ENCODE results near the gene UGT1A9. TPM values are rescaled to one million over a fixed set of nuclear protein-coding genes. Genes with fewer than 3 reads are reported as not detected.
"Not testable (repeated sequence)": the region's sequence is repeated elsewhere in the genome, so short reads cannot be mapped to it uniquely, and the experiment has no call there.

Gene UGT1A9
- total and polyA plus RNA-seq, 3 experiments from 2014 or later: not detected

- H3K36me3 ChIP-seq (ENCODE audit: insufficient read depth, low read length); POLR2A ChIA-PET; H3K27ac ChIP-seq (ENCODE audit: low read depth, low read length); H3K4me3 ChIP-seq (ENCODE audit: low read length); DNase-seq; H3K27me3 ChIP-seq (ENCODE audit: insufficient read depth, low read length, poor library complexity, severe bottlenecking); H3K4me1 ChIP-seq (ENCODE audit: insufficient read depth, low read length); H3K4me3 Mint-ChIP-seq; H3K9me3 ChIP-seq (ENCODE audit: low read length); CTCF ChIA-PET; H3K4me1 Mint-ChIP-seq; H3K27ac Mint-ChIP-seq: not testable (repeated sequence)
- Mint-ChIP-seq H3K9me3 (peaks cover 7 to 19% (median 12%) of the 10 kb centered on the region in 5 donors), H3K36me3 (peaks cover 0 to 11% (median 0%) of the 10 kb centered on the region in 3 donors), H3K27me3 (peaks cover 12 to 64% of the 10 kb centered on the region in 2 donors)
Measured at GRCh38 chr2:233750689-233751088, 79.0 kb downstream of the UGT1A9 start.

- H3K9me3 ChIP-seq (ENCODE audit: low read length); H3K4me1 Mint-ChIP-seq; H3K4me1 ChIP-seq (ENCODE audit: insufficient read depth, low read length); H3K27me3 ChIP-seq (ENCODE audit: insufficient read depth, low read length, poor library complexity, severe bottlenecking); POLR2A ChIA-PET; DNase-seq; H3K27ac ChIP-seq (ENCODE audit: low read depth, low read length); H3K36me3 ChIP-seq (ENCODE audit: insufficient read depth, low read length); CTCF ChIA-PET; H3K27ac Mint-ChIP-seq; H3K4me3 ChIP-seq (ENCODE audit: low read length): not testable (repeated sequence)
- H3K36me3 Mint-ChIP-seq: peaks cover 0 to 11% (median 0%) of the 10 kb centered on the region in 3 donors
- H3K4me3 Mint-ChIP-seq: peak overlapping the region in 1 of 7 donors; percentile 68
- peaks cover 12 to 59% of the 10 kb centered on the region in 2 donors for H3K27me3 Mint-ChIP-seq
- H3K9me3 Mint-ChIP-seq: peaks cover 7 to 19% (median 12%) of the 10 kb centered on the region in 5 donors
Measured at GRCh38 chr2:233751212-233752009, 79.7 kb downstream of the UGT1A9 start.

DNA sequence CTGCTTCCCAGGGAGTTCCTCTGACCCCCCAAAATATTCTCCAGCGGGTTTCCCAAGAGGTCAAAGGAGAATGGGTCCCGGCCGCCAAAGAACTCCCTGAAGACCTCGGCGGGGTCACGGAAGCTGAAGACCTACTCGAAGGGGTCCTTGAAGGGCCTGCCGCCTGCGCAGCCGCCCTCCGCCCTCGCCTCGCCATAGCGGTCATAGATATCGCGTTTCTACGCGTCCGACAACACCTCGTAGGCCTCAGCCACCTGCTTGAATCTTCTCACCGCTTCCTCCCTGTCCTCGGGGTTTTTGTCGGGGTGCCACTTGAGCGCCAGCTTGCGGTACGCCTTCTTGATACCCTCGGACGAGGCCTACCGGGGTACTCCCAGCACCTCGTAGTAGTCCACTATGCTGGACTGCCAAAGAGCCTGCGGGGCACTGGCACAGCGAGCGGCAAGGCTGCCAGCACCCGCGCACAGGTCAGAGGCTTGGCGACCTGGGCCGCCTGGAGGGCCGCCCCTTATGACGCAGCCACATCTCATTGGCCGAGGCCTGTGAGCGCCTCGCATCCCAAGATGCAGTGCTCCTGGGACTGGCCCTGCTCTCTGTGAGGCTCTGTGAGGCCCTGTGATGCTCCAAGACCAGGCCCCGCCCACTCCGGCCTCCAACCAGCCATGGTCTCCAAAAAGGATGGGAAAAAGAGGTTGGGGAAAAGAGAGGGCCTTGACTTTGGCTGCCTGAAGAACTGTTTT is 83.3 kb downstream of the UGT1A9 start:
- no peaks in the 10 kb centered on the region for H3K4me1 ChIP-seq (ENCODE audit: insufficient read depth, low read length)
- Mint-ChIP-seq H3K27me3 (peaks cover 6 to 39% of the 10 kb centered on the region in 2 donors), H3K36me3 (peaks cover 0 to 11% (median 0%) of the 10 kb centered on the region in 3 donors), H3K4me3 (no peak overlapping the region), H3K9me3 (peaks cover 6 to 15% (median 12%) of the 10 kb centered on the region in 5 donors), H3K27ac (no peak overlapping the region), H3K4me1 (no peaks in the 10 kb centered on the region)
- no peaks in the 10 kb centered on the region for H3K27me3 ChIP-seq (ENCODE audit: insufficient read depth, low read length, poor library complexity, severe bottlenecking)
- H3K27ac ChIP-seq (ENCODE audit: low read depth, low read length): no peak overlapping the region
- ChIA-PET POLR2A (no interaction called here), CTCF (no interaction called here)
- no peaks in the 10 kb centered on the region for H3K36me3 ChIP-seq (ENCODE audit: insufficient read depth, low read length)
- no peaks in the 10 kb centered on the region for H3K9me3 ChIP-seq (ENCODE audit: low read length)
- H3K4me3 ChIP-seq (ENCODE audit: low read length): no peak overlapping the region
- no peak for DNase-seq

DNA sequence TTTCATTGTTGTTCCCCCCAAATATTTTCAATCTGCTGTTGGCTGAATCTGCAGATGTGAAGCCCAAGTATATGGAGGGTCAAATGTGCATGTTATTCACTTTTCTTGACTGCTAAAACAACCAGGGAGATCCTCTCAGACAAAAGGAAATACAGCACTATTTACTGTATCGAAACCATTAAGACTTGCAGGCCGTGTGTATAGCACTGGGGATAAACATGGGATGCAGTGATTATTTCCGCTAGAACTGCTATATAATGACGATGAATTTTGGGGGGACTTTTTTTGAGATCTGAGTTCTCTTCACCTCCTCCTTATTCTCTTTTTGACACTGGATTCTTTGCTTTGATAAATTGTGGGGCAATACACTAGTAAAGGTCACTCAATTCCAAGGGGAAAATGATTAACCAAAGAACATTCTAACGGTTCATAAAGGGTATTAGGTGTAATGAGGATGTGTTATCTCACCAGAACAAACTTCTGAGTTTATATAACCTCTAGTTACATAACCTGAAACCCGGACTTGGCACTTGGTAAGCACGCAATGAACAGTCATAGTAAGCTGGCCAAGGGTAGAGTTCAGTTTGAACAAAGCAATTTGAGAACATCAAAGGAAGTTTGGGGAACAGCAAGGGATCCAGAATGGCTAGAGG is 84.9 kb downstream of the UGT1A9 start:
- no peaks in the 10 kb centered on the region for H3K4me1 Mint-ChIP-seq
- no peak overlapping the region for H3K27ac ChIP-seq (ENCODE audit: low read depth, low read length)
- DNase-seq: no peak
- peaks cover 5 to 34% of the 10 kb centered on the region in 2 donors for H3K27me3 Mint-ChIP-seq
- no peaks in the 10 kb centered on the region for H3K27me3 ChIP-seq (ENCODE audit: insufficient read depth, low read length, poor library complexity, severe bottlenecking)
- POLR2A ChIA-PET: no interaction called here
- no peaks in the 10 kb centered on the region for H3K9me3 ChIP-seq (ENCODE audit: low read length)
- CTCF ChIA-PET: no interaction called here
- H3K36me3 ChIP-seq (ENCODE audit: insufficient read depth, low read length): no peaks in the 10 kb centered on the region
- no peak overlapping the region for H3K4me3 ChIP-seq (ENCODE audit: low read length)
- no peak overlapping the region for H3K27ac Mint-ChIP-seq
- no peaks in the 10 kb centered on the region for H3K4me1 ChIP-seq (ENCODE audit: insufficient read depth, low read length)
- peaks cover 0 to 4% (median 0%) of the 10 kb centered on the region in 3 donors for H3K36me3 Mint-ChIP-seq
- H3K9me3 Mint-ChIP-seq: peaks cover 0 to 5% (median 4%) of the 10 kb centered on the region in 5 donors
- no peak overlapping the region for H3K4me3 Mint-ChIP-seq

DNA sequence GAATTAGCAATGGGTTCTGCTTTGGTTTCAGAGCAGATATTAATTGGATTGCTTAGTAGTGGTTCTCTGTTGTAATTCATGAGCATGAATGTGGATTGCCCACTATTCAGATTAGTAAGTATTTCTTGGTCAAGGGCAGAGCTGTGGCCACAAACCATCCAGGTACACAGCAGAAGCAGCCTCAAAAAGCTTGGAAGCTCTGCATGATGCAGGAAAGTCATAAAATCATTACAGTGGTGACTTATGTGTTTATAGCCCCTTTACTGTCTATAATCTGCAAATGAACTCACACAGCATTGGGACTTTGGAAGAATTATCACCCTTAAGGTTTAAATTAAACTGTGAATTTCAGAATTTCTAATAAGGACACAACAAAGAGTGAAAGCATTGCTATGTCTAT is 86.4 kb downstream of the UGT1A9 start:
- Histone ChIP-seq H3K4me1 (ENCODE audit: insufficient read depth, low read length) (no peaks in the 10 kb centered on the region), H3K27me3 (ENCODE audit: insufficient read depth, low read length, poor library complexity, severe bottlenecking) (no peaks in the 10 kb centered on the region), H3K27ac (ENCODE audit: low read depth, low read length) (no peak overlapping the region), H3K4me3 (ENCODE audit: low read length) (no peak overlapping the region), H3K9me3 (ENCODE audit: low read length) (no peaks in the 10 kb centered on the region), H3K36me3 (ENCODE audit: insufficient read depth, low read length) (no peaks in the 10 kb centered on the region)
- H3K27ac Mint-ChIP-seq: no peak overlapping the region
- H3K4me3 Mint-ChIP-seq: no peak overlapping the region
- H3K27me3 Mint-ChIP-seq: peaks cover 5 to 24% of the 10 kb centered on the region in 2 donors
- no peak for DNase-seq
- H3K4me1 Mint-ChIP-seq: no peaks in the 10 kb centered on the region
- CTCF ChIA-PET: no interaction called here
- no peaks in the 10 kb centered on the region for H3K36me3 Mint-ChIP-seq
- H3K9me3 Mint-ChIP-seq: peaks cover 0 to 4% (median 0%) of the 10 kb centered on the region in 5 donors
- POLR2A ChIA-PET: no interaction called here

DNA sequence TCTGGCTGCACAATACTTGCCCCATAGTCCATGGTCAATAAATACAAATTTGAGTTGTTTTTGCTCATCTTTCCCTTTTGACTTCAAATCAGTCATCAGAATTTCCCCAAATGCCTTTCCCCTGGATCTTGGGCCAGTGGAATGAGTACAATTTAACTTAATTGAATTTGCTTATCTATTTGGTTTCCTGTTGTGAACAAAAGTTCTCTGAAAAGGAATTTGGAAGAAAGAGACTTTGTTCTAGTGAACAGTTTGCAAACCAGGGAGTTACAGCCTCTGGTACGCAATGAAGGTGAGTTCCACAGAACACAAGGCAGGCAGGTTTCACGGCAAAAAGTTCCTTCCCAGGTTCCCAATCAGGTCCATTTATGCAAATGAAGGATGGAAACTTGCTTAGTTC is 87.2 kb downstream of the UGT1A9 start:
- Mint-ChIP-seq H3K27ac (no peak overlapping the region), H3K9me3 (peaks cover 0 to 4% (median 0%) of the 10 kb centered on the region in 5 donors), H3K36me3 (no peaks in the 10 kb centered on the region), H3K27me3 (peaks cover 6 to 24% of the 10 kb centered on the region in 2 donors), H3K4me3 (no peak overlapping the region), H3K4me1 (no peaks in the 10 kb centered on the region)
- no peak for DNase-seq
- CTCF ChIA-PET: no interaction called here
- no peaks in the 10 kb centered on the region for H3K4me1 ChIP-seq (ENCODE audit: insufficient read depth, low read length)
- no peaks in the 10 kb centered on the region for H3K36me3 ChIP-seq (ENCODE audit: insufficient read depth, low read length)
- no peak overlapping the region for H3K27ac ChIP-seq (ENCODE audit: low read depth, low read length)
- H3K27me3 ChIP-seq (ENCODE audit: insufficient read depth, low read length, poor library complexity, severe bottlenecking): no peaks in the 10 kb centered on the region
- no peaks in the 10 kb centered on the region for H3K9me3 ChIP-seq (ENCODE audit: low read length)
- H3K4me3 ChIP-seq (ENCODE audit: low read length): no peak overlapping the region
- POLR2A ChIA-PET: no interaction called here

DNA sequence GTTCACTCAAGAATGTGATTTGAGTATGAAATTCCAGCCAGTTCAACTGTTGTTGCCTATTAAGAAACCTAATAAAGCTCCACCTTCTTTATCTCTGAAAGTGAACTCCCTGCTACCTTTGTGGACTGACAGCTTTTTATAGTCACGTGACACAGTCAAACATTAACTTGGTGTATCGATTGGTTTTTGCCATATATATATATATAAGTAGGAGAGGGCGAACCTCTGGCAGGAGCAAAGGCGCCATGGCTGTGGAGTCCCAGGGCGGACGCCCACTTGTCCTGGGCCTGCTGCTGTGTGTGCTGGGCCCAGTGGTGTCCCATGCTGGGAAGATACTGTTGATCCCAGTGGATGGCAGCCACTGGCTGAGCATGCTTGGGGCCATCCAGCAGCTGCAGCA is 88.3 kb downstream of the UGT1A9 start, which contains the start of gene UGT1A1:
TSS of gene UGT1A1 (plus strand) at position 228 of the 400 bp plus-strand sequence. CDS start at position 246, 18 bp downstream.
- Histone ChIP-seq H3K36me3 (ENCODE audit: insufficient read depth, low read length) (no peaks in the 10 kb centered on the region), H3K27ac (ENCODE audit: low read depth, low read length) (no peak within 1 kb of the TSS), H3K4me1 (ENCODE audit: insufficient read depth, low read length) (no peaks in the 10 kb centered on the region), H3K9me3 (ENCODE audit: low read length) (no peaks in the 10 kb centered on the region), H3K4me3 (ENCODE audit: low read length) (no peak within 1 kb of the TSS), H3K27me3 (ENCODE audit: insufficient read depth, low read length, poor library complexity, severe bottlenecking) (no peaks in the 10 kb centered on the region)
- peaks cover 4 to 29% of the 10 kb centered on the region in 2 donors for H3K27me3 Mint-ChIP-seq
- no peaks in the 10 kb centered on the region for H3K36me3 Mint-ChIP-seq
- no peak within 1 kb of the TSS for H3K4me3 Mint-ChIP-seq
- DNase-seq: no peak
- no peak within 1 kb of the TSS for H3K27ac Mint-ChIP-seq
- H3K9me3 Mint-ChIP-seq: peaks cover 0 to 4% (median 0%) of the 10 kb centered on the region in 5 donors
- POLR2A ChIA-PET: no interaction called here
- CTCF ChIA-PET: no interaction called here
- no peaks in the 10 kb centered on the region for H3K4me1 Mint-ChIP-seq

Measured in CD8-positive, alpha-beta memory T cell (primary cell).